ENCODE data around the gene REN.

The REN gene

GRCh38 chr1:204157962-204158361 is 8.2 kb downstream of the REN start:
- TF ChIP-seq SIN3A (IDR thresholded peaks at IDR 0.05; ENCODE audit: borderline replicate concordance, insufficient read depth, low read length), result no peak
- TF ChIP-seq FOXP2 (optimal IDR thresholded peaks at IDR 0.05; ENCODE audit: borderline replicate concordance, extremely low read depth, extremely low read length, insufficient read depth), result no peak
- TF ChIP-seq, protein P1, sequence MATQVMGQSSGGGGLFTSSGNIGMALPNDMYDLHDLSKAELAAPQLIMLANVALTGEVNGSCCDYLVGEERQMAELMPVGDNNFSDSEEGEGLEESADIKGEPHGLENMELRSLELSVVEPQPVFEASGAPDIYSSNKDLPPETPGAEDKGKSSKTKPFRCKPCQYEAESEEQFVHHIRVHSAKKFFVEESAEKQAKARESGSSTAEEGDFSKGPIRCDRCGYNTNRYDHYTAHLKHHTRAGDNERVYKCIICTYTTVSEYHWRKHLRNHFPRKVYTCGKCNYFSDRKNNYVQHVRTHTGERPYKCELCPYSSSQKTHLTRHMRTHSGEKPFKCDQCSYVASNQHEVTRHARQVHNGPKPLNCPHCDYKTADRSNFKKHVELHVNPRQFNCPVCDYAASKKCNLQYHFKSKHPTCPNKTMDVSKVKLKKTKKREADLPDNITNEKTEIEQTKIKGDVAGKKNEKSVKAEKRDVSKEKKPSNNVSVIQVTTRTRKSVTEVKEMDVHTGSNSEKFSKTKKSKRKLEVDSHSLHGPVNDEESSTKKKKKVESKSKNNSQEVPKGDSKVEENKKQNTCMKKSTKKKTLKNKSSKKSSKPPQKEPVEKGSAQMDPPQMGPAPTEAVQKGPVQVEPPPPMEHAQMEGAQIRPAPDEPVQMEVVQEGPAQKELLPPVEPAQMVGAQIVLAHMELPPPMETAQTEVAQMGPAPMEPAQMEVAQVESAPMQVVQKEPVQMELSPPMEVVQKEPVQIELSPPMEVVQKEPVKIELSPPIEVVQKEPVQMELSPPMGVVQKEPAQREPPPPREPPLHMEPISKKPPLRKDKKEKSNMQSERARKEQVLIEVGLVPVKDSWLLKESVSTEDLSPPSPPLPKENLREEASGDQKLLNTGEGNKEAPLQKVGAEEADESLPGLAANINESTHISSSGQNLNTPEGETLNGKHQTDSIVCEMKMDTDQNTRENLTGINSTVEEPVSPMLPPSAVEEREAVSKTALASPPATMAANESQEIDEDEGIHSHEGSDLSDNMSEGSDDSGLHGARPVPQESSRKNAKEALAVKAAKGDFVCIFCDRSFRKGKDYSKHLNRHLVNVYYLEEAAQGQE (IDR thresholded peaks at IDR 0.05; ENCODE audit: insufficient read depth in 1 of 2, low read depth in 2 of 2, low read length in 2 of 2), result no peak
- TF ChIP-seq POLR2AphosphoS5 (IDR thresholded peaks at IDR 0.05; ENCODE audit: low read depth, low read length), result no peak
- no peak for TF ChIP-seq TAF1 (IDR thresholded peaks at IDR 0.05; ENCODE audit: borderline replicate concordance, insufficient read depth, low read length)

DNA sequence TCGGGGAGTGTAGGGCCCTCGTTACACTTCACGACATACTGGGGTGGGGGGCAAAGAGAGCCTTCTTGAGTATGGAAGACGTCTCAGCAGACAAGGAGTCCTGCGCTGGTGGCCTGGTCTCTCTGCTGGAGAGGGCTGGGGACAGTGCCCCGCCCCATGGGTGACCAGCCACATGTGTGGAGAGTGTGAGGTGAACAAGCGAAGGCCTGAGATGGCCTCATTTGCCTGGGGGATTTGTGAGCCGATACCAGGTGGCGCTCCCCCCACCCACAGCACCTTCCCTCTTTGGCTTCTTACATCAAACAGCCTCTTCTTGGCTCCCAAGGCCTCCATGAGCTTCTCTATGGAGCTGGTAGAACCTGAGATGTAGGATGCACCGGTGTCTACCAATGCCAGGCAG is 10.3 kb downstream of the REN start:
- TF ChIP-seq, protein P1 (IDR thresholded peaks at IDR 0.05; ENCODE audit: insufficient read depth in 1 of 2, low read depth in 2 of 2, low read length in 2 of 2), result no peak
- TF ChIP-seq FOXP2 (optimal IDR thresholded peaks at IDR 0.05; ENCODE audit: borderline replicate concordance, extremely low read depth, extremely low read length, insufficient read depth) (no peak), TAF1 (IDR thresholded peaks at IDR 0.05; ENCODE audit: borderline replicate concordance, insufficient read depth, low read length) (no peak), POLR2AphosphoS5 (IDR thresholded peaks at IDR 0.05; ENCODE audit: low read depth, low read length) (no peak), SIN3A (IDR thresholded peaks at IDR 0.05; ENCODE audit: borderline replicate concordance, insufficient read depth, low read length) (no peak)

- TF ChIP-seq SIN3A (IDR thresholded peaks at IDR 0.05; ENCODE audit: borderline replicate concordance, insufficient read depth, low read length), result no peak
- TF ChIP-seq POLR2AphosphoS5 (IDR thresholded peaks at IDR 0.05; ENCODE audit: low read depth, low read length), result no peak
- TF ChIP-seq FOXP2 (optimal IDR thresholded peaks at IDR 0.05; ENCODE audit: borderline replicate concordance, extremely low read depth, extremely low read length, insufficient read depth), result no peak
- TF ChIP-seq TAF1 (IDR thresholded peaks at IDR 0.05; ENCODE audit: borderline replicate concordance, insufficient read depth, low read length), result no peak
- TF ChIP-seq, protein P1 (IDR thresholded peaks at IDR 0.05; ENCODE audit: insufficient read depth in 1 of 2, low read depth in 2 of 2, low read length in 2 of 2), result no peak
Measured at GRCh38 chr1:204154568-204155255, 11.4 kb downstream of the REN start.

- TF ChIP-seq SIN3A (IDR thresholded peaks at IDR 0.05; ENCODE audit: borderline replicate concordance, insufficient read depth, low read length) (no peak), FOXP2 (optimal IDR thresholded peaks at IDR 0.05; ENCODE audit: borderline replicate concordance, extremely low read depth, extremely low read length, insufficient read depth) (no peak), POLR2AphosphoS5 (IDR thresholded peaks at IDR 0.05; ENCODE audit: low read depth, low read length) (no peak)
- TF ChIP-seq, protein P1 (IDR thresholded peaks at IDR 0.05; ENCODE audit: insufficient read depth in 1 of 2, low read depth in 2 of 2, low read length in 2 of 2), result no peak
Measured at GRCh38 chr1:204153667-204154066, 12.5 kb downstream of the REN start.

Measured in PFSK-1 (cell line).